Esophagus squamous epithelium (tissue), 5 donors: ENCODE data around the gene G6PC1. TPM values are rescaled to one million over a fixed set of nuclear protein-coding genes. Genes with fewer than 3 reads are reported as not detected.
A peak's percentile ranks its signal among the peaks of the same experiment; 100 is the strongest.

Source experiments
- DNase-seq: peaks from one replicate; lab custom pipeline; 2025; lab: John Stamatoyannopoulos, UW
- H3K27ac ChIP-seq, 4 donors: fragments of 200-600 bp; sonication (generic); one replicate each; pipeline ENCODE4 v1.5.1; 2016 to 2019; ENCODE audit warnings: mild to moderate bottlenecking in 1 of 4
- H3K27me3 ChIP-seq, 4 donors: fragments of 200-600 bp; sonication (generic); 1 replicate in 3 of 4; 2 replicates in 1 of 4; pipeline versions ENCODE4 v1.5.1 to v1.6.0; 2017 to 2021; ENCODE audit warnings: antibody characterized with exemption in 1 of 4
- H3K36me3 ChIP-seq, 3 donors: fragments of 200-600 bp; sonication (generic); one replicate each; pipeline ENCODE4 v1.5.1; 2016 to 2019
- H3K4me1 ChIP-seq, 3 donors: fragments of 200-600 bp; sonication (generic); one replicate each; pipeline ENCODE4 v1.5.1; 2017 to 2019
- H3K4me3 ChIP-seq, 4 donors: fragments of 200-600 bp; sonication (generic); 1 replicate in 3 of 4; 2 replicates in 1 of 4; pipeline ENCODE4 v1.5.1; 2016 to 2019; ENCODE audit warnings: mild to moderate bottlenecking in 2 of 4, moderate library complexity in 1 of 4
- H3K9me3 ChIP-seq, 3 donors: fragments of 200-600 bp; sonication (generic); one replicate each; pipeline ENCODE4 v1.5.1; 2016 to 2019
- CTCF ChIP-seq, 6 experiments: fragments of 450-650 bp in 4 of 6; fragments of 200-600 bp in 2 of 6; sonication (generic) in 2 of 6; IDR thresholded peaks; one replicate each; pipeline ENCODE4 v1.5.1; 2016 to 2019; ENCODE audit warnings: antibody characterized with exemption in 6 of 6, mild to moderate bottlenecking in 4 of 6, moderate library complexity in 4 of 6
- POLR2A ChIP-seq, 4 donors: fragments of 450-650 bp; IDR thresholded peaks; one replicate each; pipeline ENCODE4 v1.6.1; 2017; ENCODE audit warnings: antibody characterized with exemption in 4 of 4, mild to moderate bottlenecking in 4 of 4, moderate library complexity in 3 of 4
- WGBS, 2 donors: methylation state at CpG; one replicate each; pipeline ENCODE4 v1.1.5; 2018; 5-methylcytosine and 5-hydroxymethylcytosine counted together
- intact Hi-C: fragments of 100-400 bp; cut with DNase I; formaldehyde crosslinking; loops from one replicate; pipeline ENCODE4 v1.15.0; 2022
- small RNA-seq, 4 donors: library from RNA; depleted of rRNA; stranded (forward); fragments of <200 nt; gene quantifications; one replicate each; pipeline ENCODE3, GENCODE V24; 2016
- total RNA-seq, 4 donors: library from RNA; depleted of rRNA; stranded (reverse); fragments of >200 nt; gene quantifications; one replicate each; pipeline ENCODE4 v1.1.0, GENCODE V29; 2016
- donor health status: DM: yes; HTN: yes; CAD: no.

G6PC1 gene
- total RNA-seq, 4 donors from 2014 or later, result not detected

GRCh38 chr17:42937712-42938596 is 37.4 kb downstream of the G6PC1 start:
- intact Hi-C loops, result loop anchor here (10.0 kb wide), 1 partner anchor 93 kb away; the partner anchor contains the start of gene AOC2
- no peak for DNase-seq
- 39 to 41% methylated on average over 9 of the region's 9 CpGs for WGBS, 2 donors

GRCh38 chr17:42944211-42944610 is 43.6 kb downstream of the G6PC1 start:
- intact Hi-C loops, result no loop called here
- no peaks in the 10 kb centered on the region for H3K9me3 ChIP-seq
- no peak overlapping the region for H3K27ac ChIP-seq
- no peaks in the 10 kb centered on the region for H3K27me3 ChIP-seq
- TF ChIP-seq CTCF (IDR thresholded peaks at IDR 0.05) (no peak), POLR2A (IDR thresholded peaks at IDR 0.05) (no peak)
- peaks cover 0 to 21% (median 0%) of the 10 kb centered on the region in 3 donors for H3K36me3 ChIP-seq
- 50% methylated on average over 3 of the region's 3 CpGs for WGBS, 2 donors
- no peak overlapping the region for H3K4me3 ChIP-seq
- H3K4me1 ChIP-seq, result no peaks in the 10 kb centered on the region
- no peak for DNase-seq

More at GRCh38 chr17:42937712-42938596, 37.4 kb downstream of the G6PC1 start:
- Histone ChIP-seq H3K36me3 (no peaks in the 10 kb centered on the region), H3K27ac (no peak overlapping the region), H3K9me3 (no peaks in the 10 kb centered on the region), H3K4me1 (no peaks in the 10 kb centered on the region), H3K4me3 (no peak overlapping the region), H3K27me3 (peaks cover 0 to 7% (median 0%) of the 10 kb centered on the region in 4 donors)
- TF ChIP-seq POLR2A (IDR thresholded peaks at IDR 0.05) (no peak), CTCF (IDR thresholded peaks at IDR 0.05) (peak; percentile 29 to 64 (median 45))

GRCh38 chr17:42946812-42947211 is 46.2 kb downstream of the G6PC1 start:
- H3K27ac ChIP-seq, result no peak overlapping the region
- no peak for DNase-seq
- H3K36me3 ChIP-seq, result peaks cover 0 to 47% (median 0%) of the 10 kb centered on the region in 3 donors
- H3K27me3 ChIP-seq, result no peaks in the 10 kb centered on the region
- no peak for TF ChIP-seq POLR2A (IDR thresholded peaks at IDR 0.05)
- TF ChIP-seq CTCF (IDR thresholded peaks at IDR 0.05), result no peak
- H3K4me3 ChIP-seq, result no peak overlapping the region
- no peaks in the 10 kb centered on the region for H3K4me1 ChIP-seq
- intact Hi-C loops, result no loop called here
- WGBS, 2 donors, result 81 to 84% methylated on average over 1 of the region's 1 CpG
- no peaks in the 10 kb centered on the region for H3K9me3 ChIP-seq

GRCh38 chr17:42950044-42950783 is 49.6 kb downstream of the G6PC1 start:
- TF ChIP-seq CTCF (IDR thresholded peaks at IDR 0.05) (no peak), POLR2A (IDR thresholded peaks at IDR 0.05) (no peak)
- Histone ChIP-seq H3K27me3 (no peaks in the 10 kb centered on the region), H3K9me3 (no peaks in the 10 kb centered on the region), H3K4me1 (no peaks in the 10 kb centered on the region), H3K27ac (no peak overlapping the region), H3K36me3 (peaks cover 0 to 81% (median 5%) of the 10 kb centered on the region in 3 donors), H3K4me3 (no peak overlapping the region)
- intact Hi-C loops, result no loop called here
- no peak for DNase-seq
- 91 to 95% methylated on average over 10 to 13 of the region's 13 CpGs for whole genome bisulfite sequencing, 2 donors

Small RNAs within 50 kb of the gene (small RNA-seq; reads per million reads assigned to genes)
- gene RF00561 (0 reads per million in 4 donors), gene RNU6-287P (0 reads per million in 4 donors)

Other genes starting within 250 kb of the G6PC1 start
- gene TUBG2, start 241.5 kb upstream of the G6PC1 start, total RNA-seq, result 10 to 100 TPM in 1 of 4 donors, 1 to 10 TPM in 3; 7.1 to 14.5 (median 8.8) TPM
- 10 to 100 TPM; 41.0 to 55.8 (median 55.1) TPM for gene PLEKHH3, start 223.8 kb upstream of the G6PC1 start, total RNA-seq
- gene CCR10, start 219.0 kb upstream of the G6PC1 start, total RNA-seq, result under 1 TPM in 1 of 4 donors, not detected in 3; 0.76 TPM
- gene CNTNAP1, start 218.3 kb upstream of the G6PC1 start, total RNA-seq, result under 1 TPM; 0.15 to 0.88 (median 0.43) TPM
- 10 to 100 TPM; 13.4 to 49.2 (median 22.0) TPM for gene EZH1, start 155.8 kb upstream of the G6PC1 start, total RNA-seq
- 10 to 100 TPM in 2 of 4 donors, 1 to 10 TPM in 1, not detected in 1; 4.7 to 23.3 (median 11.8) TPM for gene RAMP2, start 139.6 kb upstream of the G6PC1 start, total RNA-seq
- 10 to 100 TPM; 78.6 to 93.6 (median 83.0) TPM for gene VPS25, start 127.3 kb upstream of the G6PC1 start, total RNA-seq
- gene WNK4, start 120.2 kb upstream of the G6PC1 start, total RNA-seq, result 10 to 100 TPM in 1 of 4 donors, 1 to 10 TPM in 1, under 1 TPM in 2; 0.40 to 14.7 (median 3.9) TPM
- gene COA3, start 102.1 kb upstream of the G6PC1 start, total RNA-seq, result 100 to 1,000 TPM in 1 of 4 donors, 10 to 100 TPM in 3; 76.4 to 101 (median 94.8) TPM
- gene CNTD1, start 101.9 kb upstream of the G6PC1 start, total RNA-seq, result not detected
- gene BECN1, start 76.5 kb upstream of the G6PC1 start, total RNA-seq, result 100 to 1,000 TPM in 1 of 4 donors, 10 to 100 TPM in 3; 81.5 to 100 (median 84.5) TPM
- 100 to 1,000 TPM in 1 of 4 donors, 10 to 100 TPM in 3; 91.0 to 121 (median 93.7) TPM for gene PSME3, start 67.4 kb upstream of the G6PC1 start, total RNA-seq
- 1 to 10 TPM in 2 of 4 donors, under 1 TPM in 2; 0.61 to 2.1 (median 1.2) TPM for gene AOC2, start 56.2 kb upstream of the G6PC1 start, total RNA-seq
- 10 to 100 TPM in 1 of 4 donors, 1 to 10 TPM in 3; 3.3 to 24.0 (median 6.6) TPM for gene AOC3, start 49.6 kb upstream of the G6PC1 start, total RNA-seq
- 10 to 100 TPM; 14.2 to 25.9 (median 22.6) TPM for gene AARSD1, start 63.7 kb downstream of the G6PC1 start, total RNA-seq
- 1 to 10 TPM in 1 of 4 donors, under 1 TPM in 1, not detected in 2; 0.27 to 1.1 TPM for gene PTGES3L, start 79.3 kb downstream of the G6PC1 start, total RNA-seq
- 1 to 10 TPM; 7.4 to 9.8 (median 8.5) TPM for gene RUNDC1, start 79.8 kb downstream of the G6PC1 start, total RNA-seq
- 1,000 to 10,000 TPM in 3 of 4 donors, 100 to 1,000 TPM in 1; 775 to 1,810 (median 1,289) TPM for gene RPL27, start 97.6 kb downstream of the G6PC1 start, total RNA-seq
- gene IFI35, start 106.0 kb downstream of the G6PC1 start, total RNA-seq, result 10 to 100 TPM in 3 of 4 donors, 1 to 10 TPM in 1; 5.9 to 24.4 (median 13.6) TPM
- gene VAT1, start 121.6 kb downstream of the G6PC1 start, total RNA-seq, result 100 to 1,000 TPM in 3 of 4 donors, 10 to 100 TPM in 1; 50.5 to 154 (median 110) TPM
- gene RND2, start 124.4 kb downstream of the G6PC1 start, total RNA-seq, result under 1 TPM in 3 of 4 donors, not detected in 1; 0.30 to 0.76 (median 0.53) TPM
- 10 to 100 TPM in 2 of 4 donors, 1 to 10 TPM in 2; 6.3 to 20.7 (median 9.8) TPM for gene BRCA1, start 224.6 kb downstream of the G6PC1 start, total RNA-seq